NCI-H1092 treated with DMSO at 0.1 percent for 48 hours (cell line): Measurements from ENCODE around the gene CYB561.
A peak's percentile ranks its signal among the peaks of the same experiment; 100 is the strongest.

ENCODE experiments used
- DNase-seq: peaks from one replicate; lab custom pipeline; 2025; lab: John Stamatoyannopoulos, UW

CYB561 gene

GRCh38 chr17:63434951-63435571 is 11.0 kb downstream of the CYB561 start:
- DNase-seq = peak; percentile 56

GRCh38 chr17:63433746-63434591 is 12.1 kb downstream of the CYB561 start:
- no peak for DNase-seq

- no peak for DNase-seq
Measured at GRCh38 chr17:63431939-63432804, 13.9 kb downstream of the CYB561 start.

GRCh38 chr17:63431618-63431938 is 14.5 kb downstream of the CYB561 start:
- no peak for DNase-seq

GRCh38 chr17:63430223-63430622 is 15.9 kb downstream of the CYB561 start:
- no peak for DNase-seq

- no peak for DNase-seq
Measured at GRCh38 chr17:63429766-63430165, 16.3 kb downstream of the CYB561 start.

GRCh38 chr17:63426917-63427308 is 19.2 kb downstream of the CYB561 start:
- DNase-seq = no peak

- DNase-seq = no peak
Measured at GRCh38 chr17:63426041-63426916, 19.8 kb downstream of the CYB561 start.

- DNase-seq = peak; percentile 71
Measured at GRCh38 chr17:63425483-63425882, 20.6 kb downstream of the CYB561 start.

- DNase-seq = no peak
Measured at GRCh38 chr17:63423963-63424362, 22.1 kb downstream of the CYB561 start.

GRCh38 chr17:63423251-63423950 is 22.7 kb downstream of the CYB561 start:
- no peak for DNase-seq

GRCh38 chr17:63421681-63422645 is 24.1 kb downstream of the CYB561 start:
- no peak for DNase-seq

- no peak for DNase-seq
Measured at GRCh38 chr17:63420868-63421680, 25.0 kb downstream of the CYB561 start.

- DNase-seq = no peak
Measured at GRCh38 chr17:63419949-63420867, 25.9 kb downstream of the CYB561 start.

- no peak for DNase-seq
Measured at GRCh38 chr17:63419398-63419797, 26.7 kb downstream of the CYB561 start.

GRCh38 chr17:63418540-63418939 is 27.6 kb downstream of the CYB561 start:
- no peak for DNase-seq

GRCh38 chr17:63414222-63414621 is 31.9 kb downstream of the CYB561 start:
- DNase-seq = no peak

GRCh38 chr17:63413128-63413527 is 33.0 kb downstream of the CYB561 start:
- no peak for DNase-seq
